Dedifferentiated amniotic fluid mesenchymal stem cell (primary cell): Measurements from ENCODE around the gene PDIA4.
"Not testable (repeated sequence)": the region's sequence is repeated elsewhere in the genome, so short reads cannot be mapped to it uniquely, and the experiment has no call there.

Experiments used
- DNase-seq: peaks from one replicate; pipeline ENCODE4 v3.0.0-alpha.2; 2016; ENCODE audit errors: extremely low spot score

PDIA4 gene

GRCh38 chr7:149028346-149029109 is at the start of gene PDIA4:
TSS of gene PDIA4 (minus strand) at chr7:149028505. CDS start at chr7:149028408, 97 bp downstream.
- DNase-seq, result peak; percentile 98

- no peak for DNase-seq
Observed at GRCh38 chr7:149077594-149077993, 49.3 kb upstream of the PDIA4 start.

- no peak for DNase-seq
Observed at GRCh38 chr7:149075286-149075685, 47.0 kb upstream of the PDIA4 start.

- no peak for DNase-seq
Observed at GRCh38 chr7:149074116-149074885, 46.0 kb upstream of the PDIA4 start.

GRCh38 chr7:149072438-149072775 is 44.1 kb upstream of the PDIA4 start:
- no peak for DNase-seq

- DNase-seq, result no peak
Observed at GRCh38 chr7:149071641-149072437, 43.5 kb upstream of the PDIA4 start.

GRCh38 chr7:149071182-149071635 is 42.9 kb upstream of the PDIA4 start:
- no peak for DNase-seq

GRCh38 chr7:149070372-149071125 is 42.2 kb upstream of the PDIA4 start:
- DNase-seq, result no peak

GRCh38 chr7:149067869-149068268 is 39.6 kb upstream of the PDIA4 start:
- no peak for DNase-seq

GRCh38 chr7:149063476-149063875 is 35.2 kb upstream of the PDIA4 start:
- DNase-seq, result no peak

- DNase-seq, result not testable (repeated sequence)
Observed at GRCh38 chr7:149062217-149062899, 34.1 kb upstream of the PDIA4 start.

GRCh38 chr7:149060156-149060555 is 31.9 kb upstream of the PDIA4 start:
- DNase-seq, result no peak

- no peak for DNase-seq
Observed at GRCh38 chr7:149053885-149054284, 25.6 kb upstream of the PDIA4 start.

- DNase-seq, result no peak
Observed at GRCh38 chr7:149053384-149053783, 25.1 kb upstream of the PDIA4 start.

- no peak for DNase-seq
Observed at GRCh38 chr7:149050941-149051340, 22.6 kb upstream of the PDIA4 start.

- DNase-seq, result no peak
Observed at GRCh38 chr7:149048805-149049204, 20.5 kb upstream of the PDIA4 start.

GRCh38 chr7:149046416-149046815 is 18.1 kb upstream of the PDIA4 start:
- DNase-seq, result no peak

GRCh38 chr7:149043936-149044335 is 15.6 kb upstream of the PDIA4 start:
- no peak for DNase-seq

GRCh38 chr7:149041350-149041749 is 13.0 kb upstream of the PDIA4 start:
- DNase-seq, result no peak

GRCh38 chr7:149038641-149039040 is 10.3 kb upstream of the PDIA4 start:
- DNase-seq, result not testable (repeated sequence)

GRCh38 chr7:149036676-149037075 is 8.4 kb upstream of the PDIA4 start:
- DNase-seq, result no peak
